Heart right ventricle (tissue), 16 donors: ENCODE measurements around the gene NKPD1. TPM values are rescaled to one million over a fixed set of nuclear protein-coding genes. Genes with fewer than 3 reads are reported as not detected.
A peak's percentile ranks its signal among the peaks of the same experiment; 100 is the strongest.

Experiments used
- ATAC-seq, 8 donors: fragments of 200-7000 bp; cut with Tn5 transposase; one replicate each; pipeline ENCODE4 v1.9.1; 2020; ENCODE audit warnings: mild to moderate bottlenecking in 8 of 8, moderate library complexity in 8 of 8, moderate number of reproducible peaks in 1 of 8
- DNase-seq, 2 donors: peaks; one replicate each; pipeline ENCODE4 v3.0.0-alpha.2; 2020
- H3K27ac ChIP-seq, 10 donors: fragments of 200-600 bp; sonication (generic) in 2 of 10; one replicate each; pipeline versions ENCODE4 v1.5.0 to v1.8.0; 2020 to 2022; ENCODE audit warnings: mild to moderate bottlenecking in 3 of 10
- H3K27me3 ChIP-seq, 7 donors: fragments of 200-600 bp; one replicate each; pipeline ENCODE4 v1.8.0; 2021 to 2022; ENCODE audit warnings: mild to moderate bottlenecking in 2 of 7
- H3K36me3 ChIP-seq, 9 donors: fragments of 200-600 bp; sonication (generic) in 1 of 9; one replicate each; pipeline versions ENCODE4 v1.5.0 to v1.8.0; 2020 to 2022; ENCODE audit warnings: mild to moderate bottlenecking in 2 of 9
- H3K4me1 ChIP-seq, 9 donors: fragments of 200-600 bp; sonication (generic) in 1 of 9; one replicate each; pipeline versions ENCODE4 v1.5.0 to v1.8.0; 2020 to 2022; ENCODE audit warnings: mild to moderate bottlenecking in 4 of 9
- H3K4me3 ChIP-seq, 10 donors: fragments of 200-600 bp; sonication (generic) in 2 of 10; one replicate each; pipeline versions ENCODE4 v1.5.0 to v1.8.0; 2020 to 2022; ENCODE audit warnings: mild to moderate bottlenecking in 7 of 10, moderate library complexity in 2 of 10
- H3K9me3 ChIP-seq, 11 donors: fragments of 200-600 bp in 10 of 11; sonication (generic) in 2 of 11; one replicate each; pipeline versions ENCODE4 v1.5.0 to v1.8.0; 2013 to 2022; ENCODE audit warnings: mild to moderate bottlenecking in 2 of 11, control low read depth in 1 of 11, moderate library complexity in 1 of 11
- WGBS, 2 donors: extraction: QIAGEN DNeasy Blood & Tissue Kit; methylation state at CpG; one replicate each; pipeline ENCODE4 v1.1.7; 2013; ENCODE audit warnings: inconsistent platforms in 1 of 2; 5-methylcytosine and 5-hydroxymethylcytosine counted together
- intact Hi-C, 10 donors: fragments of 100-400 bp; cut with DNase I; formaldehyde crosslinking; loops; one replicate each; pipeline versions ENCODE4 v1.11.1 to v1.14.2; 2022
- polyA plus RNA-seq, 2 donors: library from polyadenylated mRNA; stranded (reverse); fragments of 200-250 nt; gene quantifications; one replicate each; pipeline ENCODE4 v1.2.3, GENCODE V29; 2013
- total RNA-seq, 10 donors: library from RNA; stranded (reverse); fragmentation: NEBNext Ultra II Directional in 3 of 10; extraction: Animal tissue kit (Norgen Biotek cat#: 25700) in 3 of 10; gene quantifications; one replicate each; pipeline versions ENCODE4 v1.2.1 to v1.2.4, GENCODE V29; 2021 to 2023
- TF ChIP-seq, protein P1 (sequence below), 9 donors: fragments of 200-600 bp; sonication (generic) in 2 of 9; IDR thresholded peaks; one replicate each; pipeline versions ENCODE4 v1.5.0 to v1.8.0; 2021 to 2022; ENCODE audit warnings: antibody characterized with exemption in 9 of 9, mild to moderate bottlenecking in 5 of 9, moderate library complexity in 1 of 9
- donor health status: Arrhythmogenic right ventricular cardiomyopathy.
- donor health status: ischemic (EF 13 %, LVEDD 7.1; RV severe dilation, severe dysfunction).
- donor health status: healthy with polysubstance abuse.
- donor health status: DM: no; HTN: yes; CAD: no.
- donor health status: DM: no; HTN: no; CAD: no.
- donor health status: ischemic (EF 25% LVEDD 6.9; RV normal size, moderate dysfunction).
- donor health status: ischemic (EF 25% LVEDD 5.7; RV mildly dilated, moderate dysfunction).
- donor health status: healthy.
- donor health status: DM: yes; HTN: yes; CAD: no.
- donor health status: Ischemic cardiomyopathy.
- donor health status: ischemic (EF 35%, LVEDD 5.7; RV mildly dilated, moderate dysfunction).
- donor health status: nonischemic (EF 11% LVEDD 7.7; RV severe dilation, severe dysfunction).
- donor health status: DM: yes; HTN: yes; CAD: no.
- donor health status: PGD.
- donor health status: ischemic (EF 29% LVEDD 5.4; RV normal size, mild dysfunction).
- donor health status: nonischemic (EF 23%, LVEDD 6.1; RV moderate dilation, normal function).

The NKPD1 gene
- total and polyA plus RNA-seq, 12 donors, result 0.06 to 0.09 (median 0.07) TPM; not detected in 7

DNA sequence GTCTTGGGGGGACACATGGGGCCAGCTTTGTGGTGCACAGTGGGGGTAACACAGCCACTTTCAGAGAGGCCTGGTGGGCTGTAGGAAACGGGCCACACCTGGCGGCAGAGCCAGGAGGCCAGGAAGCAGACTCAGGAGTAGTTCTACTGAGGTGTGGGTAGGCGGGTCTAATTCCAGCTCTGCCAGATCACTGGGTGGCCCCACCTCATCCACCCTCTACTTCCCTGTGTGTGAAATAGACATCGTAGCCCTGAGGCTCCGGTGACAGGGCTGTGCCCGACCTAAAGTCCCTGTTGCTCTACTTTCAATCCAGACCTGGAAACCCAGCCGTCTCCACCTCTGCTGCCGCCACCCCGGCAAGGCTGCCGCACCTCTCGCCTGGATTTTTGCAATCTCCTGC, 4.0 kb downstream of the NKPD1 start:
- intact Hi-C loops, result no loop called here
- no peaks in the 10 kb centered on the region for H3K9me3 ChIP-seq
- DNase-seq, result no peak
- H3K27me3 ChIP-seq, result peaks cover 6 to 83% (median 45%) of the 10 kb centered on the region in 7 donors
- 77 to 83% methylated on average over 11 of the region's 11 CpGs for WGBS, 2 donors
- peaks cover 20 to 30% (median 24%) of the 10 kb centered on the region in 9 donors for H3K4me1 ChIP-seq
- ATAC-seq, result no peak
- TF ChIP-seq, protein P1, sequence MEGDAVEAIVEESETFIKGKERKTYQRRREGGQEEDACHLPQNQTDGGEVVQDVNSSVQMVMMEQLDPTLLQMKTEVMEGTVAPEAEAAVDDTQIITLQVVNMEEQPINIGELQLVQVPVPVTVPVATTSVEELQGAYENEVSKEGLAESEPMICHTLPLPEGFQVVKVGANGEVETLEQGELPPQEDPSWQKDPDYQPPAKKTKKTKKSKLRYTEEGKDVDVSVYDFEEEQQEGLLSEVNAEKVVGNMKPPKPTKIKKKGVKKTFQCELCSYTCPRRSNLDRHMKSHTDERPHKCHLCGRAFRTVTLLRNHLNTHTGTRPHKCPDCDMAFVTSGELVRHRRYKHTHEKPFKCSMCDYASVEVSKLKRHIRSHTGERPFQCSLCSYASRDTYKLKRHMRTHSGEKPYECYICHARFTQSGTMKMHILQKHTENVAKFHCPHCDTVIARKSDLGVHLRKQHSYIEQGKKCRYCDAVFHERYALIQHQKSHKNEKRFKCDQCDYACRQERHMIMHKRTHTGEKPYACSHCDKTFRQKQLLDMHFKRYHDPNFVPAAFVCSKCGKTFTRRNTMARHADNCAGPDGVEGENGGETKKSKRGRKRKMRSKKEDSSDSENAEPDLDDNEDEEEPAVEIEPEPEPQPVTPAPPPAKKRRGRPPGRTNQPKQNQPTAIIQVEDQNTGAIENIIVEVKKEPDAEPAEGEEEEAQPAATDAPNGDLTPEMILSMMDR (IDR thresholded peaks at IDR 0.05), result no peak
- H3K27ac ChIP-seq, result no peak overlapping the region
- H3K36me3 ChIP-seq, result no peaks in the 10 kb centered on the region
- H3K4me3 ChIP-seq, result no peak overlapping the region

DNA sequence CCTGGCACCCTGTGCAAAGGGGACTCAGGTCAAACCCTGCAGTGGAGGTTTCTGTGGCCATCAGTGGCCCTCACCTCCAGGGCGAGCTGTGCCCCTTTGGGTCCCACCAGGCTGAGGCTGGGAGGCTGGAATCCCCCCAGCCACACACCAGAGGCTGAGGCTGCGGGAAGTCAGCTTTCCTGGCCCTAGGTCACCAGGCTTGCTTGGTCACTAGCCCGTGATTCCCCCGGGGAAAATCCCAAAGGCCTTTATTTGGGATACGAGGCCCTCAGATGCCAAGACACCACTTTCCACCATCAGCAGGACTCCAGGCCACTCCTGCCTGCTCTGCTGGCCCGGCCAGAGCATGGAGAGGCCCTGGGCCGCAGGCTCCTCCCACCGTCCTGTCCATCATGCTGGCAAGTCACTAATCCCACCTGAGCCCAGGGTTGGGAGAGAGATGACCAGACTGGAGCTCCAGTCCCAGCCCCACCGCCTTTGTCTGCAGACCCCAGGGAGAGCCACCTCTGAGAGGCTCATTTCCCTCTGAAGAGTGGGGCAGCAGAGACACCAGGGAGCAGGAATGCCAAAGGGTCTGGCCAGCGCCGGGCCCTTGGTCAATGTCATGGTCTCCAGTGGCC, 4.7 kb downstream of the NKPD1 start:
- Histone ChIP-seq H3K27me3 (peaks cover 9 to 83% (median 45%) of the 10 kb centered on the region in 7 donors), H3K9me3 (no peaks in the 10 kb centered on the region), H3K27ac (no peak overlapping the region), H3K36me3 (no peaks in the 10 kb centered on the region), H3K4me1 (peaks cover 22 to 32% (median 27%) of the 10 kb centered on the region in 9 donors), H3K4me3 (no peak overlapping the region)
- DNase-seq, result no peak
- 80% methylated on average over 11 of the region's 11 CpGs for WGBS, 2 donors
- ATAC-seq, result no peak
- TF ChIP-seq, protein P1 (IDR thresholded peaks at IDR 0.05), result no peak
- intact Hi-C loops, result no loop called here

DNA sequence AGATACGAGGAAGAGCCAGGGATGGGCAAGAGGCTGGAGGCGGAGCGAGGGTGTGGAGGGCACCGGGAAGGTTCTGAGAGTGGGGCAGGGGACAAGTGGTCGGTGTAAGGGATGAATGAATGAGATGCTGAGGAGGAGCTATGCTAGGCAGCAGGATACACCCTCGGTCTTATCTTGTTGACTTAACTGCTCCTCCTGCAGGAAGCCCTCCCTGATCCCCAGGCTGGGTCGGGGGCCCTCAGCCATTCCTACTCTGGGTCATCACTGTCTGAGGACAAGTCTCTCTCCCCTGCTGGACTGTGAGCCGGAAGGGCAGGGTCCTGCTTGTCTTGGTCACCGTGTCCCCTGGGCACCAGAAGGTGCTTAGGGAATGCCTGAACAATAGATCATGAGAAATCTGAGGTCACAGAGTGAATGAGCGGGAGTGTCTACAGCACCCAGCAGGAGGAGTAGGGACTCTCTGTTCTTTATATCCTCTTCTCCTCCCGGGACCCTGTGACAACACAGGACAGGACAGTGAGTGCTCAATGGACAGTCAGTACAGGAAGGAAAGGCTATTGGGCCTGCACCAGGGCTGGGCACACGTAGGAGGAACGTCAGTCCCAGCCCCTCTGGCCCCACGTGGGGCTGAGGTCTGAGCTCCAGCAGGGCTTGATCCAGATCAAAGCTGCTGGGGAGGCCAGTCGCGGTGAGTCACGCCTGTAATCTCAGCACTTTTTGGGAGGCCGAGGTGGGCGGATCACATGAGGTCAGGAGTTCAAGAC, 6.5 kb downstream of the NKPD1 start:
- WGBS, 2 donors, result 35 to 41% methylated on average over 19 of the region's 19 CpGs
- TF ChIP-seq, protein P1 (IDR thresholded peaks at IDR 0.05), result no peak
- peak in 7 of 8 donors; percentile 9 to 68 (median 46) for ATAC-seq

DNA sequence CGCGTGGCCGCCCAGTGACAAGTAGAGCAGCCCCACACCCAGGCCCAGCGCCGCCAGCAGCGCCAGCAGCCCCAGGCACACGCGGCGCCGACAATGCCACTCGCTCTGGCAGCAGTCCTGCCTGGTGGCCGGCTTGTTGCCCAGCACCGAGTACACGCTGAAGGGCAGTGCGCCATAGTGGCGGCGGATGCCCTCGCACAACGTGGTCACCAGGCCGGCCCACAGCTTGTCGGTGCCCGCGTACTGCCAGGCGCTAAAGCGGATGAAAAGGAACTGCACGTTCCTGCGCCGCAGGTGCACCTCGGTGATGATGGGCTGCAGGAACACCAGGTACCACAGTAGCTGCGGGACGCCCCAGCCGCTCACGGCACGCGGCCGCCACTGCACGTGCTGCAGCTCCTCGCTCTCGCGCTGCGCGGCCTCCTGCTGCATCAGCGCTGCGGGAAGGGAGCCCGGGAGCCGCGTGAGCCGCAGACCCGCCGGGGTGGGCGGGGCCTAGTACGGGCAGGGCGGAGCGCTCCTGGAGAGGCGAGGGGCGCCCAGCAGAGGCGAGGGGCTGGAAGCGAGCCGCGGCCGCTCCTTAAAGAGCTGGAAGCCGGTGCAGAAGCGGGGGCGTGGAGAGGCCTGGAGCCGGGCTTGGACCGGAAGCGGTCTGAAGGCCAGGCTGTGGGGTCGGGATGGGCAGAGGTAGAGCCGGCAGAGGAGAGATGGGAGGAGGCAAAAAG, 7.3 kb downstream of the NKPD1 start:
- peaks cover 9 to 68% (median 33%) of the 10 kb centered on the region in 7 donors for H3K27me3 ChIP-seq
- peak; percentile 17 to 40 for DNase-seq

More for the DNA sequence above, 6.5 kb downstream of the NKPD1 start:
- intact Hi-C loops, result no loop called here
- H3K27ac ChIP-seq, result peak overlapping the region in 1 of 10 donors; percentile 57
- DNase-seq, result no peak
- peaks cover 9 to 75% (median 41%) of the 10 kb centered on the region in 7 donors for H3K27me3 ChIP-seq
- H3K9me3 ChIP-seq, result no peaks in the 10 kb centered on the region
- H3K36me3 ChIP-seq, result no peaks in the 10 kb centered on the region
- H3K4me3 ChIP-seq, result peak overlapping the region in 5 of 10 donors; percentile 33 to 41 (median 38)
- H3K4me1 ChIP-seq, result peaks cover 22 to 32% (median 27%) of the 10 kb centered on the region in 9 donors

More for the DNA sequence above, 7.3 kb downstream of the NKPD1 start:
- intact Hi-C loops, result no loop called here
- Histone ChIP-seq H3K9me3 (no peaks in the 10 kb centered on the region), H3K4me3 (peak overlapping the region in 9 of 10 donors; percentile 11 to 41 (median 37)), H3K27ac (peak overlapping the region in 1 of 10 donors; percentile 57), H3K4me1 (peaks cover 22 to 32% (median 27%) of the 10 kb centered on the region in 9 donors), H3K36me3 (no peaks in the 10 kb centered on the region)
- peak; percentile 34 to 71 (median 60) for ATAC-seq
- WGBS, 2 donors, result 1 to 2% methylated on average over 69 of the region's 69 CpGs
- TF ChIP-seq, protein P1 (IDR thresholded peaks at IDR 0.05), result no peak
